ENCODE measurements around the gene SLC7A6OS. TPM values are rescaled to one million over a fixed set of nuclear protein-coding genes. Genes with fewer than 3 reads are reported as not detected.

Gene SLC7A6OS
- total RNA-seq, 2 experiments from 2014 or later: 29.0 to 32.1 TPM

GRCh38 chr16:68288252-68288650 lies 22.5 kb downstream of the SLC7A6OS start:
- peaks cover 80% of the 10 kb centered on the region for H3K36me3 Mint-ChIP-seq (ENCODE audit: low read depth)
- peaks cover 91% of the 10 kb centered on the region for H3K4me1 Mint-ChIP-seq (ENCODE audit: low read depth)
- intact Hi-C loops (cut with DNase I, micrococcal nuclease): loop anchor here in 1 of 2 experiments (1.0 kb wide), 1 partner anchor 23 kb away; no protein-coding TSS in a partner anchor
- no peak for DNase-seq
- H3K27ac Mint-ChIP-seq: peak overlapping the region; percentile 87
- Histone ChIP-seq H3K27ac (ENCODE audit: low read depth in 1 of 2, low read length in 2 of 2) (peak overlapping the region; percentile 73 to 80), H3K4me1 (ENCODE audit: insufficient read depth, low read length) (peaks cover 97% of the 10 kb centered on the region), H3K9me3 (ENCODE audit: control insufficient read depth in 1 of 2, insufficient read depth in 1 of 2, low read length in 2 of 2) (no peaks in the 10 kb centered on the region), H3K36me3 (ENCODE audit: insufficient read depth, low read length) (peaks cover 43% of the 10 kb centered on the region), H3K27me3 (ENCODE audit: control insufficient read depth in 1 of 2, insufficient read depth in 2 of 2, low read length in 2 of 2) (no peaks in the 10 kb centered on the region), H3K4me3 (ENCODE audit: low read length) (no peak overlapping the region)
- no peak for ATAC-seq (ENCODE audit: poor library complexity)
- H3K9me3 Mint-ChIP-seq: no peaks in the 10 kb centered on the region
- peak overlapping the region; percentile 73 for H3K4me3 Mint-ChIP-seq
- POLR2A ChIA-PET: interaction anchor here (0.8 to 14.1 kb wide), 5 partner anchors 8 to 30 kb away, joined by 3 to 271 read pairs (median 52); partner anchors contain the start of genes PRMT7, SLC7A6 and SLC7A6OS
- no peak for TF ChIP-seq CTCF (IDR thresholded peaks at IDR 0.05)
- no peaks in the 10 kb centered on the region for H3K27me3 Mint-ChIP-seq
- CTCF ChIA-PET: interaction anchor here (0.9 to 23.0 kb wide), 4 partner anchors 9 to 25 kb away, joined by 3 to 278 read pairs (median 4); partner anchors contain the start of gene SLC7A6

GRCh38 chr16:68287276-68288251 lies 23.2 kb downstream of the SLC7A6OS start:
- H3K27me3 ChIP-seq (ENCODE audit: control insufficient read depth in 1 of 2, insufficient read depth in 2 of 2, low read length in 2 of 2): no peaks in the 10 kb centered on the region
- no peaks in the 10 kb centered on the region for H3K27me3 Mint-ChIP-seq
- peaks cover 81% of the 10 kb centered on the region for H3K36me3 Mint-ChIP-seq (ENCODE audit: low read depth)
- ATAC-seq (ENCODE audit: poor library complexity): peak; percentile 59
- ChIA-PET POLR2A (interaction anchor here (0.8 to 14.1 kb wide), 5 partner anchors 9 to 30 kb away, joined by 3 to 271 read pairs (median 52); partner anchors contain the start of genes PRMT7, SLC7A6 and SLC7A6OS), CTCF (interaction anchor here (0.9 to 23.0 kb wide), 5 partner anchors 8 to 24 kb away, joined by 3 to 278 read pairs (median 5); partner anchors contain the start of gene SLC7A6)
- H3K36me3 ChIP-seq (ENCODE audit: insufficient read depth, low read length): peaks cover 43% of the 10 kb centered on the region
- peaks cover 100% of the 10 kb centered on the region for H3K4me1 ChIP-seq (ENCODE audit: insufficient read depth, low read length)
- H3K9me3 ChIP-seq (ENCODE audit: control insufficient read depth in 1 of 2, insufficient read depth in 1 of 2, low read length in 2 of 2): no peaks in the 10 kb centered on the region
- peak in 12 of 14 experiments; percentile 27 to 84 (median 48) for DNase-seq
- H3K4me1 Mint-ChIP-seq (ENCODE audit: low read depth): peaks cover 93% of the 10 kb centered on the region
- H3K4me3 ChIP-seq (ENCODE audit: low read length): no peak overlapping the region
- intact Hi-C loops (cut with DNase I, micrococcal nuclease): loop anchor here (1.0 to 2.0 kb wide), 3 partner anchors 15 to 22 kb away; no protein-coding TSS in a partner anchor
- no peak for TF ChIP-seq CTCF (IDR thresholded peaks at IDR 0.05)
- H3K27ac Mint-ChIP-seq: peak overlapping the region; percentile 87
- no peaks in the 10 kb centered on the region for H3K9me3 Mint-ChIP-seq
- H3K4me3 Mint-ChIP-seq: peak overlapping the region; percentile 73
- H3K27ac ChIP-seq (ENCODE audit: low read depth in 1 of 2, low read length in 2 of 2): peak overlapping the region; percentile 73 to 80

Data from CD4-positive, alpha-beta T cell (primary cell).